ENCODE measurements around the gene ZSWIM5.
A peak's percentile ranks its signal among the peaks of the same experiment; 100 is the strongest.

ZSWIM5 gene

GRCh38 chr1:45059829-45060228 is 146.6 kb downstream of the ZSWIM5 start:
- H3K4me1 Mint-ChIP-seq (ENCODE audit: low read depth), result no peaks in the 10 kb centered on the region
- no peak overlapping the region for H3K4me3 Mint-ChIP-seq
- H3K36me3 Mint-ChIP-seq (ENCODE audit: low read depth), result no peaks in the 10 kb centered on the region
- no peaks in the 10 kb centered on the region for H3K27me3 Mint-ChIP-seq (ENCODE audit: low read depth)
- H3K27ac Mint-ChIP-seq, result no peak overlapping the region
- no peaks in the 10 kb centered on the region for H3K9me3 Mint-ChIP-seq

GRCh38 chr1:45057542-45057941 is 148.9 kb downstream of the ZSWIM5 start:
- Mint-ChIP-seq H3K36me3 (ENCODE audit: low read depth) (no peaks in the 10 kb centered on the region), H3K27me3 (ENCODE audit: low read depth) (no peaks in the 10 kb centered on the region), H3K4me3 (no peak overlapping the region), H3K27ac (no peak overlapping the region), H3K4me1 (ENCODE audit: low read depth) (no peaks in the 10 kb centered on the region), H3K9me3 (no peaks in the 10 kb centered on the region)

- H3K9me3 Mint-ChIP-seq, result no peaks in the 10 kb centered on the region
- H3K4me1 Mint-ChIP-seq (ENCODE audit: low read depth), result peaks cover 10% of the 10 kb centered on the region
- H3K4me3 Mint-ChIP-seq, result peak overlapping the region; percentile 24
- peak overlapping the region; percentile 5 for H3K27ac Mint-ChIP-seq
- no peaks in the 10 kb centered on the region for H3K36me3 Mint-ChIP-seq (ENCODE audit: low read depth)
- H3K27me3 Mint-ChIP-seq (ENCODE audit: low read depth), result no peaks in the 10 kb centered on the region
Measured at GRCh38 chr1:45051005-45051772, 155.2 kb downstream of the ZSWIM5 start.

GRCh38 chr1:45047032-45047431 is 159.4 kb downstream of the ZSWIM5 start:
- no peaks in the 10 kb centered on the region for H3K36me3 Mint-ChIP-seq (ENCODE audit: low read depth)
- H3K4me3 Mint-ChIP-seq, result no peak overlapping the region
- no peak overlapping the region for H3K27ac Mint-ChIP-seq
- H3K9me3 Mint-ChIP-seq, result no peaks in the 10 kb centered on the region
- no peaks in the 10 kb centered on the region for H3K27me3 Mint-ChIP-seq (ENCODE audit: low read depth)
- H3K4me1 Mint-ChIP-seq (ENCODE audit: low read depth), result peaks cover 10% of the 10 kb centered on the region

GRCh38 chr1:45044916-45045315 is 161.5 kb downstream of the ZSWIM5 start:
- Mint-ChIP-seq H3K9me3 (no peaks in the 10 kb centered on the region), H3K36me3 (ENCODE audit: low read depth) (no peaks in the 10 kb centered on the region), H3K27me3 (ENCODE audit: low read depth) (no peaks in the 10 kb centered on the region), H3K27ac (no peak overlapping the region), H3K4me3 (no peak overlapping the region), H3K4me1 (ENCODE audit: low read depth) (no peaks in the 10 kb centered on the region)

- Mint-ChIP-seq H3K4me3 (no peak overlapping the region), H3K27ac (no peak overlapping the region), H3K9me3 (no peaks in the 10 kb centered on the region)
Measured at GRCh38 chr1:45043094-45043493, 163.3 kb downstream of the ZSWIM5 start.

GRCh38 chr1:45040297-45040696 is 166.1 kb downstream of the ZSWIM5 start:
- H3K27ac Mint-ChIP-seq, result no peak overlapping the region
- no peaks in the 10 kb centered on the region for H3K36me3 Mint-ChIP-seq (ENCODE audit: low read depth)
- peaks cover 5% of the 10 kb centered on the region for H3K4me1 Mint-ChIP-seq (ENCODE audit: low read depth)

More at GRCh38 chr1:45043094-45043493, 163.3 kb downstream of the ZSWIM5 start:
- no peaks in the 10 kb centered on the region for H3K36me3 Mint-ChIP-seq (ENCODE audit: low read depth)
- no peaks in the 10 kb centered on the region for H3K27me3 Mint-ChIP-seq (ENCODE audit: low read depth)
- no peaks in the 10 kb centered on the region for H3K4me1 Mint-ChIP-seq (ENCODE audit: low read depth)

GRCh38 chr1:45038661-45039364 is 167.6 kb downstream of the ZSWIM5 start:
- Mint-ChIP-seq H3K36me3 (ENCODE audit: low read depth) (no peaks in the 10 kb centered on the region), H3K4me1 (ENCODE audit: low read depth) (peaks cover 5% of the 10 kb centered on the region), H3K27me3 (ENCODE audit: low read depth) (no peaks in the 10 kb centered on the region), H3K4me3 (no peak overlapping the region), H3K9me3 (no peaks in the 10 kb centered on the region), H3K27ac (no peak overlapping the region)

More at GRCh38 chr1:45040297-45040696, 166.1 kb downstream of the ZSWIM5 start:
- Mint-ChIP-seq H3K9me3 (no peaks in the 10 kb centered on the region), H3K27me3 (ENCODE audit: low read depth) (no peaks in the 10 kb centered on the region), H3K4me3 (no peak overlapping the region)

GRCh38 chr1:45038240-45038639 is 168.2 kb downstream of the ZSWIM5 start:
- H3K4me1 Mint-ChIP-seq (ENCODE audit: low read depth), result peaks cover 7% of the 10 kb centered on the region
- no peak overlapping the region for H3K27ac Mint-ChIP-seq
- no peaks in the 10 kb centered on the region for H3K9me3 Mint-ChIP-seq
- H3K27me3 Mint-ChIP-seq (ENCODE audit: low read depth), result no peaks in the 10 kb centered on the region
- no peaks in the 10 kb centered on the region for H3K36me3 Mint-ChIP-seq (ENCODE audit: low read depth)
- H3K4me3 Mint-ChIP-seq, result no peak overlapping the region

GRCh38 chr1:45037456-45037855 is 168.9 kb downstream of the ZSWIM5 start:
- Mint-ChIP-seq H3K4me3 (no peak overlapping the region), H3K27ac (no peak overlapping the region), H3K36me3 (ENCODE audit: low read depth) (no peaks in the 10 kb centered on the region), H3K4me1 (ENCODE audit: low read depth) (peaks cover 7% of the 10 kb centered on the region), H3K27me3 (ENCODE audit: low read depth) (no peaks in the 10 kb centered on the region), H3K9me3 (no peaks in the 10 kb centered on the region)

GRCh38 chr1:45035631-45036301 is 170.6 kb downstream of the ZSWIM5 start:
- no peaks in the 10 kb centered on the region for H3K36me3 Mint-ChIP-seq (ENCODE audit: low read depth)
- no peaks in the 10 kb centered on the region for H3K27me3 Mint-ChIP-seq (ENCODE audit: low read depth)
- no peaks in the 10 kb centered on the region for H3K9me3 Mint-ChIP-seq
- no peak overlapping the region for H3K4me3 Mint-ChIP-seq
- peaks cover 7% of the 10 kb centered on the region for H3K4me1 Mint-ChIP-seq (ENCODE audit: low read depth)
- no peak overlapping the region for H3K27ac Mint-ChIP-seq

GRCh38 chr1:45033356-45033755 is 173.0 kb downstream of the ZSWIM5 start:
- H3K4me1 Mint-ChIP-seq (ENCODE audit: low read depth), result peaks cover 7% of the 10 kb centered on the region
- H3K27ac Mint-ChIP-seq, result no peak overlapping the region
- no peaks in the 10 kb centered on the region for H3K9me3 Mint-ChIP-seq
- no peak overlapping the region for H3K4me3 Mint-ChIP-seq
- no peaks in the 10 kb centered on the region for H3K27me3 Mint-ChIP-seq (ENCODE audit: low read depth)
- no peaks in the 10 kb centered on the region for H3K36me3 Mint-ChIP-seq (ENCODE audit: low read depth)

GRCh38 chr1:45032837-45033236 is 173.6 kb downstream of the ZSWIM5 start:
- Mint-ChIP-seq H3K4me1 (ENCODE audit: low read depth) (peaks cover 7% of the 10 kb centered on the region), H3K27ac (no peak overlapping the region), H3K4me3 (no peak overlapping the region)

GRCh38 chr1:45026446-45026845 is 180.0 kb downstream of the ZSWIM5 start:
- peaks cover 5% of the 10 kb centered on the region for H3K27me3 Mint-ChIP-seq (ENCODE audit: low read depth)
- H3K4me1 Mint-ChIP-seq (ENCODE audit: low read depth), result peaks cover 8% of the 10 kb centered on the region
- no peak overlapping the region for H3K4me3 Mint-ChIP-seq
- no peak overlapping the region for H3K27ac Mint-ChIP-seq
- no peaks in the 10 kb centered on the region for H3K36me3 Mint-ChIP-seq (ENCODE audit: low read depth)
- H3K9me3 Mint-ChIP-seq, result no peaks in the 10 kb centered on the region

More at GRCh38 chr1:45032837-45033236, 173.6 kb downstream of the ZSWIM5 start:
- Mint-ChIP-seq H3K27me3 (ENCODE audit: low read depth) (no peaks in the 10 kb centered on the region), H3K36me3 (ENCODE audit: low read depth) (no peaks in the 10 kb centered on the region), H3K9me3 (no peaks in the 10 kb centered on the region)

- Mint-ChIP-seq H3K27ac (no peak overlapping the region), H3K9me3 (no peaks in the 10 kb centered on the region), H3K27me3 (ENCODE audit: low read depth) (peaks cover 5% of the 10 kb centered on the region), H3K4me3 (no peak overlapping the region), H3K36me3 (ENCODE audit: low read depth) (no peaks in the 10 kb centered on the region), H3K4me1 (ENCODE audit: low read depth) (peaks cover 9% of the 10 kb centered on the region)
Measured at GRCh38 chr1:45023663-45024062, 182.7 kb downstream of the ZSWIM5 start.

All from T-helper 1 cell treated with Interleukin-12 subunit alpha and Interleukin-12 subunit beta and Interleukin-4 antibody, amounts not matched to agents 30 μg/mL and 1 μg/mL, for 36 hours (primary cell).